ENCODE results near the gene NLGN1. TPM values are rescaled to one million over a fixed set of nuclear protein-coding genes. Genes with fewer than 3 reads are reported as not detected.
A peak's percentile ranks its signal among the peaks of the same experiment; 100 is the strongest.

The NLGN1 gene
- total and polyA plus RNA-seq, 5 donors = 0.48 to 2.2 (median 0.97) TPM

GRCh38 chr3:173556546-173556945 is 159.0 kb downstream of the NLGN1 start:
- no peak overlapping the region for H3K4me3 ChIP-seq (ENCODE audit: low read length)
- H3K9me3 ChIP-seq (ENCODE audit: control insufficient read depth, low read length) = no peaks in the 10 kb centered on the region
- DNase-seq (no peak), ATAC-seq (no peak)
- no peaks in the 10 kb centered on the region for H3K27me3 ChIP-seq (ENCODE audit: control insufficient read depth, insufficient read depth)
- H3K4me1 ChIP-seq (ENCODE audit: control insufficient read depth, insufficient read depth, low read length) = no peaks in the 10 kb centered on the region
- 84% methylated on average over 2 of the region's 2 CpGs for WGBS
- intact Hi-C loops (cut with DNase I) = loop anchor here in 3 of 4 donors (5.0 to 10.0 kb wide), 3 partner anchors 152 to 752 kb away; no protein-coding TSS in a partner anchor
- H3K27ac ChIP-seq (ENCODE audit: low read length) = no peak overlapping the region

GRCh38 chr3:173567997-173568396 is 170.5 kb downstream of the NLGN1 start:
- no peaks in the 10 kb centered on the region for H3K9me3 ChIP-seq (ENCODE audit: control insufficient read depth, low read length)
- H3K4me1 ChIP-seq (ENCODE audit: control insufficient read depth, insufficient read depth, low read length) = no peaks in the 10 kb centered on the region
- intact Hi-C loops (cut with DNase I) = no loop called here
- 88% methylated on average over 3 of the region's 3 CpGs for WGBS
- H3K4me3 ChIP-seq (ENCODE audit: low read length) = no peak overlapping the region
- H3K27me3 ChIP-seq (ENCODE audit: control insufficient read depth, insufficient read depth) = no peaks in the 10 kb centered on the region
- DNase-seq = no peak
- no peak overlapping the region for H3K27ac ChIP-seq (ENCODE audit: low read length)
- no peak for ATAC-seq

GRCh38 chr3:173568623-173569022 is 171.1 kb downstream of the NLGN1 start:
- Histone ChIP-seq H3K27ac (ENCODE audit: low read length) (no peak overlapping the region), H3K27me3 (ENCODE audit: control insufficient read depth, insufficient read depth) (no peaks in the 10 kb centered on the region), H3K4me3 (ENCODE audit: low read length) (no peak overlapping the region), H3K9me3 (ENCODE audit: control insufficient read depth, low read length) (no peaks in the 10 kb centered on the region), H3K4me1 (ENCODE audit: control insufficient read depth, insufficient read depth, low read length) (no peaks in the 10 kb centered on the region)
- WGBS = 95% methylated on average over 14 of the region's 14 CpGs
- ATAC-seq = no peak
- intact Hi-C loops (cut with DNase I) = no loop called here
- peak in 1 of 3 donors; percentile 5 for DNase-seq

GRCh38 chr3:173583496-173583895 is 186.0 kb downstream of the NLGN1 start:
- no peak for DNase-seq
- no peak overlapping the region for H3K27ac ChIP-seq (ENCODE audit: low read length)

GRCh38 chr3:173584093-173584837 is 186.7 kb downstream of the NLGN1 start:
- Histone ChIP-seq H3K27ac (ENCODE audit: low read length) (no peak overlapping the region), H3K4me1 (ENCODE audit: control insufficient read depth, insufficient read depth, low read length) (no peaks in the 10 kb centered on the region), H3K4me3 (ENCODE audit: low read length) (peak overlapping the region; percentile 47), H3K9me3 (ENCODE audit: control insufficient read depth, low read length) (no peaks in the 10 kb centered on the region), H3K27me3 (ENCODE audit: control insufficient read depth, insufficient read depth) (no peaks in the 10 kb centered on the region)
- ATAC-seq (no peak), DNase-seq (no peak)
- intact Hi-C loops (cut with DNase I) = no loop called here
- 6% methylated on average over 16 of the region's 16 CpGs for WGBS

More at GRCh38 chr3:173583496-173583895, 186.0 kb downstream of the NLGN1 start:
- WGBS = 93% methylated on average over 2 of the region's 2 CpGs
- no peak for ATAC-seq
- H3K4me1 ChIP-seq (ENCODE audit: control insufficient read depth, insufficient read depth, low read length) = no peaks in the 10 kb centered on the region
- no peaks in the 10 kb centered on the region for H3K27me3 ChIP-seq (ENCODE audit: control insufficient read depth, insufficient read depth)
- intact Hi-C loops (cut with DNase I) = no loop called here
- H3K4me3 ChIP-seq (ENCODE audit: low read length) = no peak overlapping the region
- no peaks in the 10 kb centered on the region for H3K9me3 ChIP-seq (ENCODE audit: control insufficient read depth, low read length)

- Histone ChIP-seq H3K27ac (ENCODE audit: low read length) (no peak overlapping the region), H3K9me3 (ENCODE audit: control insufficient read depth, low read length) (no peaks in the 10 kb centered on the region), H3K4me1 (ENCODE audit: control insufficient read depth, insufficient read depth, low read length) (no peaks in the 10 kb centered on the region), H3K27me3 (ENCODE audit: control insufficient read depth, insufficient read depth) (no peaks in the 10 kb centered on the region), H3K4me3 (ENCODE audit: low read length) (peak overlapping the region; percentile 47)
- DNase-seq (peak; percentile 18 to 67 (median 62)), ATAC-seq (peak in 1 of 2 donors; percentile 56)
- intact Hi-C loops (cut with DNase I) = no loop called here
- 3% methylated on average over 47 of the region's 47 CpGs for whole genome bisulfite sequencing
Measured at GRCh38 chr3:173584838-173585831, 187.6 kb downstream of the NLGN1 start.

GRCh38 chr3:173586166-173586565 is 188.6 kb downstream of the NLGN1 start:
- no peak overlapping the region for H3K4me3 ChIP-seq (ENCODE audit: low read length)
- WGBS = 82% methylated on average over 2 of the region's 2 CpGs
- DNase-seq = no peak
- no peaks in the 10 kb centered on the region for H3K9me3 ChIP-seq (ENCODE audit: control insufficient read depth, low read length)
- no peak overlapping the region for H3K27ac ChIP-seq (ENCODE audit: low read length)
- H3K27me3 ChIP-seq (ENCODE audit: control insufficient read depth, insufficient read depth) = no peaks in the 10 kb centered on the region
- H3K4me1 ChIP-seq (ENCODE audit: control insufficient read depth, insufficient read depth, low read length) = no peaks in the 10 kb centered on the region
- intact Hi-C loops (cut with DNase I) = no loop called here
- no peak for ATAC-seq

- no peaks in the 10 kb centered on the region for H3K27me3 ChIP-seq (ENCODE audit: control insufficient read depth, insufficient read depth)
- H3K9me3 ChIP-seq (ENCODE audit: control insufficient read depth, low read length) = no peaks in the 10 kb centered on the region
- WGBS = 97% methylated on average over 1 of the region's 1 CpG
- H3K4me1 ChIP-seq (ENCODE audit: control insufficient read depth, insufficient read depth, low read length) = no peaks in the 10 kb centered on the region
- H3K4me3 ChIP-seq (ENCODE audit: low read length) = no peak overlapping the region
- ATAC-seq = no peak
- H3K27ac ChIP-seq (ENCODE audit: low read length) = no peak overlapping the region
- DNase-seq = no peak
- intact Hi-C loops (cut with DNase I) = no loop called here
Measured at GRCh38 chr3:173587055-173587454, 189.5 kb downstream of the NLGN1 start.

- intact Hi-C loops (cut with DNase I) = no loop called here
- Histone ChIP-seq H3K27ac (ENCODE audit: low read length) (no peak overlapping the region), H3K27me3 (ENCODE audit: control insufficient read depth, insufficient read depth) (no peaks in the 10 kb centered on the region), H3K4me3 (ENCODE audit: low read length) (no peak overlapping the region), H3K9me3 (ENCODE audit: control insufficient read depth, low read length) (no peaks in the 10 kb centered on the region), H3K4me1 (ENCODE audit: control insufficient read depth, insufficient read depth, low read length) (no peaks in the 10 kb centered on the region)
- 81% methylated on average over 3 of the region's 3 CpGs for WGBS
- ATAC-seq (no peak), DNase-seq (no peak)
Measured at GRCh38 chr3:173588556-173588955, 191.0 kb downstream of the NLGN1 start.

GRCh38 chr3:173589116-173589515 is 191.6 kb downstream of the NLGN1 start:
- H3K4me3 ChIP-seq (ENCODE audit: low read length) = no peak overlapping the region
- H3K27me3 ChIP-seq (ENCODE audit: control insufficient read depth, insufficient read depth) = no peaks in the 10 kb centered on the region
- no peaks in the 10 kb centered on the region for H3K9me3 ChIP-seq (ENCODE audit: control insufficient read depth, low read length)
- no peak for DNase-seq
- H3K27ac ChIP-seq (ENCODE audit: low read length) = no peak overlapping the region
- no peaks in the 10 kb centered on the region for H3K4me1 ChIP-seq (ENCODE audit: control insufficient read depth, insufficient read depth, low read length)
- intact Hi-C loops (cut with DNase I) = no loop called here
- WGBS = 96% methylated on average over 1 of the region's 1 CpG
- ATAC-seq = no peak

GRCh38 chr3:173591401-173591800 is 193.9 kb downstream of the NLGN1 start:
- Histone ChIP-seq H3K27ac (ENCODE audit: low read length) (no peak overlapping the region), H3K9me3 (ENCODE audit: control insufficient read depth, low read length) (no peaks in the 10 kb centered on the region), H3K4me3 (ENCODE audit: low read length) (no peak overlapping the region), H3K4me1 (ENCODE audit: control insufficient read depth, insufficient read depth, low read length) (no peaks in the 10 kb centered on the region), H3K27me3 (ENCODE audit: control insufficient read depth, insufficient read depth) (no peaks in the 10 kb centered on the region)
- DNase-seq (no peak), ATAC-seq (no peak)
- WGBS = 86% methylated on average over 2 of the region's 2 CpGs
- intact Hi-C loops (cut with DNase I) = no loop called here

Data from right cardiac atrium (tissue), 5 donors.